ENCODE measurements around the gene ZNF574.
A peak's percentile ranks its signal among the peaks of the same experiment; 100 is the strongest.

Gene ZNF574

DNA sequence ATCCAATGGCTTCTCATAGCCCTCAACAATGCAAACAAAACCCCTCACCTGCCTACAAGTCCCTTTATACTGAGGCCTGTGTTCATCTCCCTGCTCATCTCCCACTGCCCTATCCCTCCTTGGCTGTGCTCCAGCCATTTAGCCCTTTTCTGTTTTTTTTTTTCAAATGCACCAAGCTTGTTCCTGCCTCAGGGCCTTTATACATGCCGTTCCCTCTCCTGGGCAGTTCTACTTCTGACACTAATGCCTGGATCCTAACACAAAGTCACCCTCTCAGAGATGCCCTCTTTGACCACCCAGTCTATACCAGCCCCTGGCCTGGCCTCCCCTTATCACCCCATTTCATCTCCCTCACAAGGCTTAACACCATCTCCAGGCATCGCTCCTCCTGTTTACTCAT, 26.9 kb downstream of the ZNF574 start:
- DNase-seq (ENCODE audit: low read depth in 2 of 2): no peak

DNA sequence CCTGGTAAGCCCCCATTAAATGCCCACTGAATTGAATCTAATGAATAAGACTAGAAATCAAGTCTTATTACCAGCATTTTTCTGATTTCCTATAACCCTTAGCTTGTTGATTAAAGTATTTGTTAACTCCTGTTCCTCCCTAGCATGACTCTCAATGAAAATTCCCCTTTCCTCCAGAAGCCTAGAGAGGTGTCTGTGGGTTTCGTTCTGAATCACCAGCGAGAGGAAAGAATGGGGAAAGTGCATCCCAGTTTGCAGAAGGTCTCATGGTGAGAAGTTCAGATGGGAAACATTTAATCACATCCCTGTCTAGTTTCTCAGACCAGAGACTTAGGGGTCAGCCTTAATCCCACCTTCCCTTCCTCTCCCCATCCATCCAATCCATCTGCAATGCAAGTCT, 29.4 kb downstream of the ZNF574 start:
- no peak for DNase-seq (ENCODE audit: low read depth in 2 of 2)

DNA sequence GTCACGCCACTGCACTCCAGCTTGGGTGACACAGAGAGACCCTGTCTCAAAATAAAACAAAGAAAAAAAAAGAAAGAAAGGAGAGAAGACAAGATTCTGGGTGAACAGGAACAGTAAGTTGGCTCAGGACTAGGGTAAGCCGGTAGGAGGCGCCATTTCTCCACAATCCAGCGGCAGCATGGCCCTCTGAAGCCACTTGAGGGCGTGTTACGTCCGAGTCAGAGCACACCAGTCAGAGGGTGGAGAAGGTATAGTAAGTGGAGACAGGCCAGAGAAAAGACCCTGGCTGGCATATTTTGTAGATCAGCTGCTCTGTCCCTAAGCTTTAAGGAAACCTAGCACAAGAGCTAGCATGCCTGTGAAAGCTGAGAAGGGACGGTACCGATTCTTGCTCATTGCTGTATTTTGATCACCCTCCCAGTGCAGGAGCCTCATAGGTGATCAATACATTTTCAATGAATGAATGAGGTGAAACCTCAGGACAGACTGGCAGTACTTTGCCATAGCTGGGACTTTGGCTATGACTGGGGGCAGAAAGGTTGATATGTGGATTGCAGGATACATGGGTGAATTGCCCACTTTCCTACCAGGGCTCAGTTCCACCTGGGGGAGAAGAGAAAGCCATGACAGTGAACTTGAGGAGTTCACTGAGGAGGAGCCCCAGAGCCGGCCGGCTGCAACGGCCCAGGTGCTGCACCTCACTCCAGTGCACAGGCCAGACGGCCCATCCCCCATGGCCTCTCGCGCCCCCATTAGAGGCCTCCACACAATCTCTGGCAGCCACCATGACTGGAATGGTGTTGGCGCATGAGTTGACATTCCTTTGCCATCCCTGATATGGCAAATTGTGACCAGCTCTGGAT, 32.8 kb downstream of the ZNF574 start:
- DNase-seq (ENCODE audit: low read depth in 2 of 2): peak; percentile 67 to 73

DNA sequence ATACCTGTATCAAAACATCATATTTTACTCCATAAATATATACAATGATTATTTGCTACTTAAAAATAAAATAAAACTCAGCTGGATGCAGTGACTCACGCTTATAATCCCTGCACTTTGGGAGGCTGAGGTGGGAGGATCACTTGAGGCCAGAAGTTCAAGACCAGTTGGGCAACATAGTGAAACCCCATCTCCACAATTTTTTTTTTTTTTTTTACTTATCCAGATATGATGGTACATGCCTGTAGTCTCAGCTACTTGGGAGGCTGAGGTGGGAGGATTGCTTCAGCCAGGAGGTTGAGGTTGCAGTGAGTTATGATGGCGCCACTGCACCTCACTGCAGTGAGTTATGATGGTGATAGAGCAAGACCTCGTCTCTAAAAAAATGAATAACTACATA, 33.9 kb downstream of the ZNF574 start:
- DNase-seq (ENCODE audit: low read depth in 2 of 2): no peak

DNA sequence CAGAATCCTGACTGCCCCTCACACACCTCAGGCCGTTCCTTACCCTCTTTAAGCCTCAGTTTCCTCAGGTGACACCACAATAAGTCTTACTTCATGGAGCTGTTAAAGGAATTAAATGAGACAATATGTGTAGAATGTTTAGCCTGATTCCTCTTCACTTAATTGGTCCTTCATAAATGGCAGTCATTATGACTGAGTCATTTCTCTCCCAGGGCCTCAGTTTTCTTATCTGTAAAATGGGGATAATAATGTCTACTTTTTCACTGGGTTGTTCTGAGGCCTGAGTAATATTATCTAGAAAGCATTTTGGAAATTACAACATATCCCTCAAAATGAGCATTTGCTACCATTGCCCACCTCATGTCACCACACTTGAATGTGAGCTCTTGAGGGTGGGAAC, 34.7 kb downstream of the ZNF574 start:
- DNase-seq (ENCODE audit: low read depth in 2 of 2): no peak

DNA sequence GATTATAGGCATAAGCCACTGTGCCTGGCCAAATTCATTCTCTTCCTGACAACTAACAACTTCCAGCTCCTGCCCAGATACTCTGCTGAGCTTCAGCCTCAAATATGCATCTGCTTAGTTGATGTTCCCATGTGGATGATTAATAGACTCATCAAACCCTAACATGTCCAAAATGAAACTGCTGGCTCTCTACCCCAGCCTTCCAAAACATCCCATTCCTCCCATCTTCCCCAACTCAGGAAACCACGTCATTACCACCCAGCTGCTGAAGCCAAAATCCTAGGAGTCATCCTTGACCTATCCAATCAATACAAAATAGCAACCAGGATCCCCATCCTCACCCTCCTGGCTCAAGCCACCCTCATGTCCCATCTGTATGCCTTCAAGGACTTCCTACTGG, 35.4 kb downstream of the ZNF574 start:
- no peak for DNase-seq (ENCODE audit: low read depth in 2 of 2)

DNA sequence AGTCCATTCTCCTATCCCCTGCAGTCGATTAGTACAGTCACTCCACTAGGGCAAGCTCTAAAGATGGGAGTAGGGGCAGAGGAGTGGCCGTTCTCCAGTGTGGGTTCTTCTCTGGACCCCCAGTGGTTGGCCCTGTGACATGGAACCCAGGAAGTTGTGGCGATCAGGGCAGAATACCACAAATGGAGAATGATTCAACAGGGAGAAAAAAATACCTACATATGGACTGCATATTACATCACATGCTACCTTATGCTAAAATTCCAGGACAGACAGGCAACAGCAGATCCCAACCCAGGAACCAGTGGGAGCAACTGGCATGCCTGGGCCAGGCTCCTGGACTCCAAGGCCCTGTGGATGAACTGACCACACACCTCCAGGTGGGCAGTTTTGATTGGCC, 35.8 kb downstream of the ZNF574 start:
- DNase-seq (ENCODE audit: low read depth in 2 of 2): no peak

DNA sequence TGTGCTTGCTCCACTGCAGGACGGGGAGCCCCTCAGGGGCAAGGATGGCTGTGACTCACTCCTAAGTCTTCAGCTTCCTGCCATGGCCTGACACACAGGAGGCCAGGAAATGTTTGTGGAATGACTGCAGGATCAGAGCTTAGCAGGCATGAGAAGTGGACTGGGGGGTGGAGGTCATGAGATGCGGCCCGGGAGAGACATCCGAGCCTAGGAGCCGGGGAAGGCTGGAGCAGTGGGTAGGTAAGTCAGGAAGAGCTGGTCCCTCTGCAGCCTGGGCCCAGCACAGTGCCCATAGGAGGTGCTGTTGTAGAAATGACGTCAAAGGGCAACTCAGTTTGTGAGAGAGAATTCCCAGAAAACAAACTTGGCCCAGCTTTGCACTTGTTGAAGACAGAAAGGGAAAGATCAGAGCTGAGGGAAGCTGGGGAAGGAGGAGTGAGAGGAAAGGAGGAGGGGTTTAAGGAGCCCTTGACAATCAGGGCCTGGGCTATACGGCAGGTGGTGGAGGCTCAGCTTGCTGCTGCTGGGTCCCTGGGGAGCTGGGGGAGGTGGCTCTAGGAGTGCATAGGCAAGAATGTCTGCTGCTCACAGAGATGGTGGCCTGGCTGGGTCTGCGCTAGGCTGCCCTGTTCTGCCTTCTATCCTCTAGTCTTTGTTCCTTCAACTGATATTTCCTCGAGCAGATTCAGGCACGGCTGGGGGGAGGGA, 37.8 kb downstream of the ZNF574 start:
- no peak for DNase-seq (ENCODE audit: low read depth in 2 of 2)

DNA sequence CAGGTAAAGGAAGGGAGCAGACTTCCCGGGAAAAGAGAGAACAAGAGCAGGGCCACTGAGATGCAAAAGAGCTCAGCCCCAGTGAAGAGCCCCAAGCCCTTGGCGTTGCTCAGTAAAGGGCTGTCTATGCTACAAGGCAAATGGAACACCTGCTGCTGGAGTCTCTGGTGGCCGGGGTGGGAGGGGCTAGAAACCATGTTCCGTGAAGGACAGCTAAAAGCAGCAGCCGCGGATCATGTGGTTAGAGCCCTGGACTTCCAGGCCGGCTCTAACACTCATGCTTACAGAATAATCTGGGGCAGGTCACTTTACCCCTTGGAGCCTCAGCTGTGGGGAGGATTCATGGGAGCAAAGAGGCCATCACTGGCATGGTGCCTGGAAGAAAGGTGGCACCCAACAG, 38.4 kb downstream of the ZNF574 start:
- no peak for DNase-seq (ENCODE audit: low read depth in 2 of 2)

DNA sequence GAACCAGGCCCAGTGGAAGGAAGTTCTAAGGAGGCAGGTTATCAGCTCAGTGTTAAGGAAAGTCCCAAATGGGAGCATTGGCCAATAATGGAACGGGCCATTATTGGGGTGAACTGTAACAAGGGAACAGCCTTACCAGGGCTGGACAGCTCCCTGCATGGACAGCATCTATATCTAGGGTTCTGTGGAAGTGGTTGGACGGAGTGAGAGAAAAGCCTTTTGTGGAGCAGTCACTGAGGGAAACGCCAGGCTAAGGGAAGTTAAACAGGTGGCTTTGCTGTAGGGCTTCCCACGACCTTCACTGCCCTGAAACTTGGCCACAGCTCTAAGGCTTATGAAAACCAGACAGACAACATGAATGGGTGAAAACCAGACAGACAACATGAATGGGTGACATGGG, 39.3 kb downstream of the ZNF574 start:
- no peak for DNase-seq (ENCODE audit: low read depth in 2 of 2)

DNA sequence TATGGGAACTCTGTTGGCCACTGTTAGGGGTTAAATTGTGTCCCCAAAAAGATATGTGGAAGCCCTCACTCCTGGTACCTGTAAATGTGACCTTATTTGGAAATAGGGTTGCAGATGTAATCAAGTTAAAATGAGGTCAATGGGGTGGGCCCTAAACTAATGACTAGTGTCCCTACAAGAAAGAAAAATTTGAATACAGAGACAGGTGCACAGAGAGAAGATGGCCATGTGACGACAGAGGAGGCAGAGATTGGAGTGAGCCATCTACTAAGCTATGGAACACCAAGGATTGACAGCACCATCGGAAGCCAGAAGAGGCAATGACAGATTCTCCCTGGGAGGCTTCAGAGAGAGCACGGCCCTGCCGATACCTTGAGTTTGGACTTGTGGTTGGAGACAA, 39.7 kb downstream of the ZNF574 start:
- DNase-seq (ENCODE audit: low read depth in 2 of 2): no peak

DNA sequence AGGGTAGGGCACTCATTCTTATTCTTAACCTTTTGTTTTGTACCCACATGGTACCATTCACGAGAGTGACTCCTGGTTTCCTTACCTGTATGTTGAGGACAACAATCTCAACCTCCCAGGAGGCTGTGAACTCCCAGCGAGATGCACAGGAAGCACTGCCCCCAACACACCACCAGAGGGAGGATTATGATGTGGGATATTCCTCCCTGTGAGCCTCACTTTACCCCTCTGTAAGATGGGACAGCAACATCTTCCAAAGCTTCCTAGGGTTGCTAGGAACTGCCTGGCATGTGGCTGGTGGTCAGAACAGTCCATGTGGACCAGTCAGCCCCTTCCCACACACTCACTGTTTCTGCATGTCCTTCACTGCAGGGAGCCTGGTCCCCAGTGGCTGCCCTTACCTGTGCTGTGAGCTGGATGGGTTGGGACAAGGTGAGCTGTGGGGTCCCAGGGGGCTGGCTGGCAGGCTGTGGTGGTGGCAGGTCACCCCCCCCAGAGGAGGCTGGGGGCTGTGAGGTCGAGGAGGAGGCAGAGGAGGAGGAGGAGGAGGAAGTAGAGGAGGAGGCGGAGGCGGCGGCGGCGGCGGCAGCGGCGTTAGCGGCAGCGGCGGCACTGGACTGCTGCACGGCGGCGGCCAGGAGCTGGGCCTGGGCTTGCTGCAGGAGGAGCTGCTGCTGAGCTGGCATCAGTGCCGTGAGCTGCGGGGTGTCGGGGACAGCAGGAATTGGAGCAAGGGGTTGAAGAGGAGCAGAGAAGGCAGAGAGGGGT, 40.5 kb downstream of the ZNF574 start:
- no peak for DNase-seq (ENCODE audit: low read depth in 2 of 2)

DNA sequence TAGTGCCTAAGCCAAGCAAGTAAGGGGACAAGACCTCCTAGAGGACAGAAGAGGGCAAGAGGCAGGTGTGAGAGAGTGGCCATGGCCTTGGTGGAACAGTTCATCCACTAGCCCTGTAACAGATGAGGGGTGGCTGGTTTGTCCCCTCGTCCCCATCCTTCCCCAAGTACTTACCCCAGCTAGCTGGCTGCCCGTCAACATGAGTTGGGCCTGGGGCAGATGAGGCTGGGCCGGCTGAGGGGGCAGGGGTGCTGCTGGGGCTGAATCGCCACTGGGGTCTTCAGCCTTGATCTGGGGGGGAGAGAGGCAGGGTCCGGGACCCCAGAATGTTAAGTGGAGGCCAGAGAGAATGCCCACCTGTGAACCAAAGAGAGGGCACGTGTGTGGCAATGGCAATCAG, 41.1 kb downstream of the ZNF574 start:
- DNase-seq (ENCODE audit: low read depth in 2 of 2): no peak

DNA sequence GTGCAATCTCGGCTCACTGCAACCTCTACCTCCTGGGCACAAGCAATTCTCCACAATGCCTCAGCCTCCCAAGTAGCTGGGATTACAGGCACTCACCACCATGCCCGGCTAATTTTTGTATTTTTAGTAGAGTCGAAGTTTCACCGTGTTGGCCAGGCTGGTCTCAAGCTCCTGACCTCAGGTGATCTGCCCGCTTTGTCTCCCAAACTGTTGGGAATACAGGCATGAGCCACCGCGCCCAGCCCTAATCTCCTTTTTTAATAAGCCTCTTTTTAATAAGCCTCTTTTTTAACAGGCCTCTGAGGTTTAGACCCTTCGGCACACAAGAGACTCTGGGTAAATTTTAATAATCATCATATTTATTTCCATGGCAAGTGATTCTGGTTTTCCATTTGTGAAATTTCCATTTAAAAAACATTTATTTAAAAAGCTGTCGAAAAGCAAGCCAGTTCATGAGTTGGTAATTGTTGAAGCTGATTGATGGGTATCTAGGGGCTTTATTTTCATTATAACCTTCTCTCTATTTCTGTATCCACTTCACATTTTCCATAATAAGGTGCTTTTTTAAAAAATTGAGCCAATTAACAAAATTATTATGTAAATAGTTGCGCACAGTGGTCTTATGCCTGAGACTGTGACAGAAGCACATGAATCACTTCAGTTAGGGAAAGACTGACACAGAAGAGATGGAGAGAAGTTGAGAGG, 44.5 kb downstream of the ZNF574 start:
- DNase-seq (ENCODE audit: low read depth in 2 of 2): no peak

DNA sequence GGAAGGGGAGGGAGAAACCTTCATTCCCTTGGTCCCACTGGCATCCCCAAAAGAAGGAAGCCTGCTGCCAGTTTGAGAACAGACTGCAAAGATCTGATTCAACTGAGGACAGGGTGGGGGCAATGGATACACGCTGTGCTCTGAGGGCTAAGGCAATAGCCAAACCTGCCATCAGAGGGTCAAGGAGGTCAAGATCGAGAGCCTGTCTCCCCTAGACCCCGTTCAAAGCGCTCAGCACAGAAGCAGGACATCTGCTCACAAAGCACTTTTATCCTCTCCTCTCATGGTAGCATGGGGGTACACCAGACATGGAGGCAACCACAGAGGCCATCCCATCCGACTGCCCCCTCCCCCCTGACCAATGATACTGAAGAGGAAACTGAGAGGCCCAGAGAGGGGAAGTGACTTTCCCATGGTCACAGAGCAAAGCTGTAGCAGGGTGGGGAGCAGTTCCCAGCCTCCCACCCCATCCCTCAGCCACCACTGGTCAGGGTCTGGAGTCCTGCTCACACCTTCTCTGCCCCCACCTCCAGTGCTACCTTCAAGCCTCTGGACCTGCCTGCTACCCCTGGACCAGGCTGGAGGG, 45.2 kb downstream of the ZNF574 start:
- DNase-seq (ENCODE audit: low read depth in 2 of 2): no peak

DNA sequence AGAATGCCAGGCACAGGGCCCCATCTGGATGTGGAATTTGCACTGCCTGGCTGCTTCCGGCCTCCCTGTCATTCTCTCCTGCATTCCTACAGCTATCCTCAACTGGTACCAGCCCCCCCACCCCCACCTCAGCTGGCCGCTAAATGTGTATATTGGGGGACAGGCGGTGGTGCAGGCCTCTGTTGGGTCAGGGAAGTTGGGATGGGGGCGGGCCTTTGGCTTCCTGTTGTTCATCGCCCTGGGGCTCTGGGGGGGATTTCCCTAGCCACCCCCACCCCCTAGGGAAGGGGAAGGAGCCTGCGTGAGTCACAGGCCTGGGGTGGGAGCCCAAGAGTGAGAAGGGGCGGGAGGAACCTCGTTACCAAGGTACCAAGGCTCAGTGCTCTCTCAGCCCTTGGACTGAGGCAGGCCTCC, 45.7 kb downstream of the ZNF574 start:
- peak; percentile 81 to 85 for DNase-seq (ENCODE audit: low read depth in 2 of 2)

DNA sequence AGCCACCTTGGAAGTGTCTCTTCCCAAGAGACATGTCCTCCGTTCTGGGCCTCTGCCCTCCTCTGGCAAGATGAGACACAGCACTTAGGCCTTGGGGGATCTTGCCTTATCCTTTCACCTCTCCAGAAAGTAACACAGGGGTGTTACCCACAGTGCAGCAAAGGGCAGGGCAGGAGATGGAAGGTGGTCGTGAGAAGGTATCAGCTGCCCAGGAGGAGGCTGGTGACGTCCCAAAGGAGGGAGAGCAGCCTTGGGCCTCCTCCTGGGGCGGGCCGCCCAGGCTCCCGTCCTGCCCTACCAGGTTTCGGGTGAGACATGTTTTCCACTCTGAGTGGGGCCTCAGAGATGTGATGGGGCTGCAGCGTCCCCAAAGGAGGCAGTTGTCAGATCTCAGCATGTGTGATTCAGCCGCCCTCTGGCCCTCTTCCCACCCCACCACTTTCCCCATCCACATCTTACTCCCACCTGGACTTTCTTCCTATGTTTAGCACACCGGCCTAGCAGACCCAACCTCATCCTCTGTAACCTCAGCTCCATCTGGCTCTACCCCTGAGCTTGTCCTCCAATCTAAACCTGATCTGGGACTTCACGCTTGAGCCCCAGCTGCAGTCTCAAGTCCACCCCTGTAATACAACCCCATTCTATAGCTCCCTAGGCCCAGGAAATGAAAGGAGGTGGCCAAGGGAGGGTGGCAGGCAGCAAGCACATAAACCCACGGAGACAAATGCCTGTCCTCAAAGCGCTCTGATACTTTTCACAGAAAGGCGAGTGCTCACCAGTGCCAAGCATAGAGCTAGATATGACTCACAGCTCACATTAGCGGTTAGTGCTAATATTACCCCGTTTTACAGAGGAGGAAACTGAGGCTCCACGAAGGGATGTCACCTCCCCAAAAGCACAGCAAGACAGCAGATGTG, 47.0 kb downstream of the ZNF574 start:
- DNase-seq (ENCODE audit: low read depth in 2 of 2): peak; percentile 78 to 81

DNA sequence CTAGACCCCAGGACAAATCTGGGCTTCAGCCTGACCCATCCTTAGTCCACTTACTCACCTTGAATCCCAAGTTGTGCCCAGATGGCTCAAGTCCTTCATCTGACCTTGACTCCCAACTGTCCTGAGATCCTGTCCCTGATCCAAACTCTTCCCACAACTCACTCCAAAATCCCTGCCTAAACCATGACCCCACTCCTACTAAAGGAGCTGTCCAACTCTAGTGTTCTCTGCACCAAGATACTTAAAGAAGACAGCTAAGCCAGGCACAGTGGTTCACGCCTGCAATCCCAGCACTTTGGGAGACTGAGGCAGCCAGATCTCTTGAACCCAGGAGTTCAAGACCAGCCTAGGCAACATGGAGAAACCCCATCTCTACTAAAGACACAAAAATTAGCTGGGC, 47.8 kb downstream of the ZNF574 start:
- DNase-seq (ENCODE audit: low read depth in 2 of 2): no peak

DNA sequence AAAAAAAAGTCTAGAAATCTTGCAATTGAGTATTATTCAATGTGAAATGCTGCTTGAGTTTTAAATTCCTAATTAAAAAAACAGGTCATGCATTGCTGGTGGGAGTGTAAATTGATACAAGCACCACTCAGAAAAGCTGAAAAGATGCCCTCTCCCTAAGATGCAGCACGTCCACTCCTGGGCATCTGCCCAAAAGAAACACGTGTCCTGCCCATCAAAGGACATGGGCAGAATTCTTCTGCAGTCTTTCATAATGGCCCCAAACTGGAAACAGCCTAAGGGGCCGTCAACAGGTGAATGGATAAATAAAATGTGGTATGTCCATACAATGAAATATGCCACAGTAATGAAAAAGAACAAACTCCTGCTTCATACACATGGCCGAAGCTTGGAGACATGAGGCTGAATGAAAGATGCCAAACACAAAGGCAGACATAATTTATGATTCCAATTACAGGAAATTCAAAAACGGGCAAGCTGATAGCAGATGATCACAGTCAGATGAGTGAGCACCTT, 48.5 kb downstream of the ZNF574 start:
- no peak for DNase-seq (ENCODE audit: low read depth in 2 of 2)

DNA sequence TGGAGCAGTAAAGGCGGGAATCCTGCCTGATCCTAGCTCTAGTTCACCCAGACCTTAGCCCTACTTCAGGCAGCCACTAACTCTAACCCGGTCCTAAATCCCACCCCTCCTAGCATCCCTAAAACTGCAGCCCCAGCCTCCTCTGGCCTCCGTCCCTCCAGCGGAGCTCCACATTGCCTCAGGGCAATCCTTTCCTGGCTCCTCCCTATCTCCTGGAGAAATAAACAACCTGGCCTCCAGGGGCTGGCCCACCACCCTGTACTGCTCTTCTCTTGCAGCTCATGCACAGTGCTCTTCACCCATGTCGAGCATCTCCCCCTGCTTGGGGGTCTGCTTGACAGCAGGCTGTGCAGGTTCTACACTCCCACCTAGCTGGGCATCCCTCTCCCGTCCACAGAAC, 49.6 kb downstream of the ZNF574 start:
- DNase-seq (ENCODE audit: low read depth in 2 of 2): no peak
